Activated naive CD4-positive, alpha-beta T cell treated with anti-CD3 and anti-CD28 coated beads, Interleukin-2, amount 50 U/mL, for 72 hours (primary cell): Measurements from ENCODE around the gene GRHPR. TPM values are rescaled to one million over a fixed set of nuclear protein-coding genes. Genes with fewer than 3 reads are reported as not detected.
A peak's percentile ranks its signal among the peaks of the same experiment; 100 is the strongest.
"Not testable (repeated sequence)": the region's sequence is repeated elsewhere in the genome, so short reads cannot be mapped to it uniquely, and the experiment has no call there.

Source experiments
- ATAC-seq, 2 donors: fragments of 150-1000 bp; cut with Tn5 transposase; 2 replicates each; pipeline ENCODE4 v1.10.0; 2021; ENCODE audit warnings: mild to moderate bottlenecking in 2 of 2, moderate library complexity in 2 of 2
- DNase-seq, 2 donors: peaks; one replicate each; pipeline ENCODE4 v3.0.0; 2021 to 2022; ENCODE audit warnings: low spot score in 2 of 2
- H3K27ac Mint-ChIP-seq, 2 donors: one replicate each; pipeline ENCODE4 v1.8.0; 2022; ENCODE audit warnings: mild to moderate bottlenecking in 2 of 2, mixed read lengths in 2 of 2
- H3K36me3 Mint-ChIP-seq, 2 donors: one replicate each; pipeline ENCODE4 v1.8.0; 2022; ENCODE audit warnings: mixed read lengths in 2 of 2
- H3K9me3 Mint-ChIP-seq, 2 donors: one replicate each; pipeline ENCODE4 v1.8.0; 2022; ENCODE audit warnings: mixed read lengths in 2 of 2
- total RNA-seq, 2 donors: library from RNA; stranded (reverse); gene quantifications; one replicate each; pipeline ENCODE4 v1.2.3, GENCODE V29; 2022

Gene GRHPR
- total RNA-seq, 2 donors from 2014 or later: 65.6 to 80.2 TPM

- no peak for ATAC-seq
- peak overlapping the region in 1 of 2 donors; percentile 27 for H3K27ac Mint-ChIP-seq
- no peak for DNase-seq
- no peaks in the 10 kb centered on the region for H3K36me3 Mint-ChIP-seq
- H3K9me3 Mint-ChIP-seq: no peaks in the 10 kb centered on the region
Observed at GRCh38 chr9:37392272-37392671, 30.2 kb upstream of the GRHPR start.

DNA sequence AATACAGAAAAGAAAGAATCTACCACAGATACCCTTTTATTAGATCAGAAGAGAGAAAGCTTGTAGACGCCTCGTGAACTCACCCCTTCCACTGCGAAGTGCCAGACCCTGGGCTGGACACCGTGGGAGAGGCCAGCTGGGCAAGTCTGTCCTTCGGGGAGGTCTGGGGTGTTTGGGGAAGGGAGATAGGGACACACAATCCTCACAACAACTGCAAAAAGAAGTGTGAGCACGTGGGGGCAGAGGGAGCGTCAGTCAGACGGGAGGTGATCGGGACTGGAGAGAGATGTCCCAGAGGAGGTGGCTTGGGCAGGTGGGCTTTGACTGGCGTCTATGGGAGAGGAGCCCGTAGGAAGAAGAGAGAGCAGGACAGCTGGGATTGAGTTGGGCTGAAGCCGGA, 27.3 kb upstream of the GRHPR start:
- H3K27ac Mint-ChIP-seq: no peak overlapping the region
- no peaks in the 10 kb centered on the region for H3K36me3 Mint-ChIP-seq
- ATAC-seq: no peak
- DNase-seq: no peak
- H3K9me3 Mint-ChIP-seq: no peaks in the 10 kb centered on the region

- ATAC-seq: no peak
- H3K9me3 Mint-ChIP-seq: no peaks in the 10 kb centered on the region
Observed at GRCh38 chr9:37395663-37396062, 26.8 kb upstream of the GRHPR start.

GRCh38 chr9:37397948-37398347, 24.5 kb upstream of the GRHPR start:
- H3K27ac Mint-ChIP-seq, ATAC-seq, H3K36me3 Mint-ChIP-seq, DNase-seq, H3K9me3 Mint-ChIP-seq: not testable (repeated sequence)

More at GRCh38 chr9:37395663-37396062, 26.8 kb upstream of the GRHPR start:
- H3K36me3 Mint-ChIP-seq: no peaks in the 10 kb centered on the region
- no peak overlapping the region for H3K27ac Mint-ChIP-seq
- no peak for DNase-seq

DNA sequence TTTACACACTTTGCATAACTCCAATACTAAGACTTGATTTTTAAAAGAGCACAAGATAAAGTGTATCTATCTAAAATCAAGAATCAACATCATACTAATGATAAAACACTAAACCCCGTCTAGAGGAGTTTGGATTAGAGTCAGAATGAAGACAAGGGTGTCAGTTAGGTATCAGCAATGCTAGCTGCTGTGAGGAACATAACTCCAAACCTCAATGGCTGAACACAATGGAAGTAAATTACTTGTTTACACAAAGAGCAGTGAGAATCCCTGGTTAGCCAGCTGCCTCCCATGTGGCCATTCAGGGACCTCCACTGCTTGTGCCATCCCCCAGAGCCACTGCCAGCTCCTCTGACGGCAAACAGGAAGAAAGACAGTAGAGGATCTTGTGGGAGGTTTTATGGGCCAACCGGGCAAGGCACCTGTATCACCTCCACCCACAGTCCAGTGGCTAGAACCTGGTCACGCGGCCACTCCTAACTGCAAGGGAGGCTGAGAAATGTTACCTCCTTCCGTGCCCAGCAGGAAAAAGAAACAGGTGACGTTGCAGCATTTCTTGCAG, 24.0 kb upstream of the GRHPR start:
- H3K27ac Mint-ChIP-seq: no peak overlapping the region
- no peaks in the 10 kb centered on the region for H3K36me3 Mint-ChIP-seq
- ATAC-seq (no peak), DNase-seq (no peak)
- no peaks in the 10 kb centered on the region for H3K9me3 Mint-ChIP-seq

GRCh38 chr9:37399336-37399735, 23.2 kb upstream of the GRHPR start:
- no peak overlapping the region for H3K27ac Mint-ChIP-seq
- ATAC-seq (no peak), DNase-seq (no peak)
- H3K36me3 Mint-ChIP-seq: no peaks in the 10 kb centered on the region
- no peaks in the 10 kb centered on the region for H3K9me3 Mint-ChIP-seq

DNA sequence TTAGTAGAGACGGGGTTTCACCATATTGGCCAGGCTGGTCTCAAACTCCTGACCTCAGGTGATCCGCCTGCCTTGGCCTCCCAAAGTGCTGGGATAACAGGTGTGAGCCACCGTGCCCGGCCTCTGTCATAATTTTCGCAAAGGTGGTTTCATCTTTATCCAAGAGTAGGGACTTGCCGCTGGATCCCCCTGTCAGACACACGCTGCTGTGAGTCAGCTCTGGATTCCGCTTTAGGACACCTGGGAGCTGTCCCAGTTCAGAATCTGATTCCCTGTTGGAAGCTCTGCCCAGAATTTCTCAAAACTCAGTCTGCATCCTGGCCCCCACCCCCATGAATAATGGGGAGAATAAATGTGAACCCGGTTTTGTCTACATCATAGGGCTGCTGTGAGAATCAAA, 17.9 kb upstream of the GRHPR start:
- DNase-seq (no peak), ATAC-seq (no peak)
- Mint-ChIP-seq H3K27ac (no peak overlapping the region), H3K36me3 (no peaks in the 10 kb centered on the region), H3K9me3 (no peaks in the 10 kb centered on the region)

GRCh38 chr9:37405350-37405749, 17.1 kb upstream of the GRHPR start:
- ATAC-seq: no peak
- Mint-ChIP-seq H3K36me3 (no peaks in the 10 kb centered on the region), H3K9me3 (no peaks in the 10 kb centered on the region), H3K27ac (no peak overlapping the region)
- no peak for DNase-seq

DNA sequence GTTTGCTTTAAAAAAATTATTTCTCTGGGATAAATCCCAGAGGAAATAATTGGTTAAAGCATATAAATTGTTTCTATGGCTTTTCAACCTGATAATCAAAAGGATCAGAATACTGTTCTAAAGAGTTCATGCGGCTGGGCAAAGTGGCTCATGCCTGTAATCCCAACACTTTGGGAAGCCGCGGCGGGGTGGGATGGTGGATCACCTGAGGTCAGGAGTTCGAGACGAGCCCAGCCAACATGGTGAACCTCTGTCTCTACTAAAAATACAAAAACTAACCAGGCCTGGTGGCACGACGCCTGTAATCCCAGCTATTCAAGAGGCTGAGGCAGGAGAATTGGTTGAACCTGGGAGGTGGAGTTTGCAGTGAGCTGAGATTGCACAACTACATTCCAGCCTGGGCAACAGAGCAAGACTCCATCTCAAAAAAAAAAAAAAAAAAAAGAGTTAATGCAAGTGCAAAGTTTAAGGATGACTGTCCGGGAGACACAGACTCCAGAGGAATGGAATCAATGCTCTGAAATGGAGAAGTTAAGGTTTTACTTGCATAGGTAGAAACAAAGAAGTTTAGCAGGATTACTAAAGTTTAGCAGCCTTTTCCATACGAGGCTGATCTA, 16.6 kb upstream of the GRHPR start:
- H3K9me3 Mint-ChIP-seq: no peaks in the 10 kb centered on the region
- no peaks in the 10 kb centered on the region for H3K36me3 Mint-ChIP-seq
- no peak for DNase-seq
- ATAC-seq: no peak
- peak overlapping the region in 1 of 2 donors; percentile 4 for H3K27ac Mint-ChIP-seq

DNA sequence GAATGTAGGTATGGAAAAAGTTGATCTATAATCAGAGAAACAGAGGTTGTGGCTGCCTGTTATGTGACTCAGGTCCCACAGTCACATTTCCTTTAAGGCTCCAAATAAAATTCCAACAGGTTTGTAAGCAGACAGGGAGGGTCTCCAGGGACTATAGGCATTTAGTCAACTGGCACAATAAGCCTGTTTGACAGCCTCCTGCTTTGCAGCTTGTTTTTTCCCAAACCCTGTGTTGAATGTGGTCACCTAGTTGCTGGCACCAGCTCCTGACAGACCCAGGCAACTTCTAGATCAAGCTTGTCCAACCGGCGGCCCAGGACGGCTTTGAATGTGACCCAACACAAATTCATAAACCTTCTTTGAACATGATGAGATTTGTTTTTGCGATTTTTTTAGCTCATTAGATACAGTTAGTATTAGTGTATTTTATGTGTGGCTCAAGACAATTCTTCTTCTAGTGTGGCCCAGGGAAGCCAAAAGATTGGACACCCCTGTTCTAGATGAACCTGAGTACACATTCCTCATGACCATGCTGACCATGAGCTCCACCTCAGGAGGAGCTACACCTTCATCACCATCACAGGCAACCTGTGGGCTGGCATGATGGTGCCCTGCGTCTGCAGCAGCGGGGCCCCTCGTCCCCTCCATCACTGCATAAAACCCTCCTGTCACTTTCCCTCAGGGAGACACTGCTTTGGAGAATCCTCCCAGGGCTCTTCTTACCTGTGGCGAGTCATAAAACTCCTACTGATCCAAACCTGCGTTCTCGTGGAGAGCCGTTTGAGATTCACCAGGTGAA, 15.7 kb upstream of the GRHPR start:
- Mint-ChIP-seq H3K27ac (peak overlapping the region in 1 of 2 donors; percentile 4), H3K9me3 (no peaks in the 10 kb centered on the region), H3K36me3 (no peaks in the 10 kb centered on the region)
- DNase-seq (no peak), ATAC-seq (no peak)

- no peaks in the 10 kb centered on the region for H3K9me3 Mint-ChIP-seq
- no peak for ATAC-seq
Observed at GRCh38 chr9:37407468-37407867, 15.0 kb upstream of the GRHPR start.

DNA sequence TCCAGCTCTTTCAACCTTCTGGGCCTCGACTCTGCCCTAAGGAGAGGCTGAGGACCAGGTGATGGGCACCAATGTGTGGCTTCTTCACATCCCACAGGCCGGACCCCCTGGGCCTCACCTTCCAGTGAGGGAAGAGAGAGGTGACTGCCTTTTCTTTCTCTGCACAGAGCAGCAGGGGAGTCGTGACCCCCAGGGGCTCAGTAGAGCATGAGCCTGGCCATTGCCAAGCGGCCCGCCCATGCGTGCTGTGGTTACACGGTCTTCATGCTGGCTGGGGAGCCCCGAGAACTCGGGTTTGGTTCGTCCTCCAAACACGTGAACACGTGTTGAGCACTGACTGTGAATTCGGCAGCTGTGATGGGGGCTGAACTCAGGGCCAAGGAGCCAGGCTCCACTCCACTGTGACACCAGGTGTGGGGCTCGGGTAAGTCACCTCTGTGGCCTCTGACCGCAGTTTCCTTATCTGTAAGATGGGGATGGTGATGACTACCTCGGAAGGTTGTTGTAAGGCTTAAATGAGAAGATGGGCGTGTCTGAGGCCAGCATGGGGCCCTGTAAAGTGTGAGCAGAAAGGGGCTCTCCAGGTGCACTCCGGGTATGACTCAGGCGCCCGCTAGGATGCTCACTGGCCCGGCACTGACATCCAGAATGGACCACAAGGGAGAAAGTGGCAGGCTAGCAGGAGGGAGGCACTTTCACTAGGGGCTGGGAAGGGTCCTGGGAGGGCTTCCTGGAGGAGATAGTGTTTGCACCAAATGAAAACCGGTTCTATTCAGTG, 13.4 kb upstream of the GRHPR start:
- peak; percentile 87 to 88 for ATAC-seq
- Mint-ChIP-seq H3K27ac (no peak overlapping the region), H3K36me3 (no peaks in the 10 kb centered on the region), H3K9me3 (no peaks in the 10 kb centered on the region)
- DNase-seq: peak; percentile 51 to 64

More at GRCh38 chr9:37407468-37407867, 15.0 kb upstream of the GRHPR start:
- H3K36me3 Mint-ChIP-seq: no peaks in the 10 kb centered on the region
- DNase-seq: no peak
- H3K27ac Mint-ChIP-seq: no peak overlapping the region

DNA sequence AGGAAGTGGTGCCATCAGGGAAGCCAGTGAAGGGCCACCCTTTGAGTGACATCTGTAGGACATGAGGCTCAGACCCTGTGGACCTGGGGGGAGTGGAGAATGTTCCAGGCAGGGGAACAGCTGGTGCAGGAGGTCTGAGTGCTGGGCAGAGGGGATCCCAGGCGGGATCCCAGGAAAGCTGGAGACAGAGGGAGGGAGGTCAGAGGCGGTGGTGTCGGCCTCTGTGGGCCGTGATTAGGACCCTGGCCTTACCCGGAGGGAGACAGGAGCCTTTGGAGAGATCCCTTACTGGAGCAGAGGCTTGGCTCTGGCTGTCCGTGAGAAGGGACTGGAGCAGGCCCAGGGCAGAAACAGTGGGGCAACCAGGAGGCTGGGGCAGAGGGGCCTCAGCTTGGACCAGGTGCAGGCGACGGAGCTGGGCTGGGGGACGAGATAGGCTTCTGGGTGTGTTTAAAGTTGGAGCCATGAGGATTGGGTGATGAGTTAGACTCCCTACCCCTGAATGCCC, 12.1 kb upstream of the GRHPR start:
- H3K27ac Mint-ChIP-seq: peak overlapping the region in 1 of 2 donors; percentile 41

DNA sequence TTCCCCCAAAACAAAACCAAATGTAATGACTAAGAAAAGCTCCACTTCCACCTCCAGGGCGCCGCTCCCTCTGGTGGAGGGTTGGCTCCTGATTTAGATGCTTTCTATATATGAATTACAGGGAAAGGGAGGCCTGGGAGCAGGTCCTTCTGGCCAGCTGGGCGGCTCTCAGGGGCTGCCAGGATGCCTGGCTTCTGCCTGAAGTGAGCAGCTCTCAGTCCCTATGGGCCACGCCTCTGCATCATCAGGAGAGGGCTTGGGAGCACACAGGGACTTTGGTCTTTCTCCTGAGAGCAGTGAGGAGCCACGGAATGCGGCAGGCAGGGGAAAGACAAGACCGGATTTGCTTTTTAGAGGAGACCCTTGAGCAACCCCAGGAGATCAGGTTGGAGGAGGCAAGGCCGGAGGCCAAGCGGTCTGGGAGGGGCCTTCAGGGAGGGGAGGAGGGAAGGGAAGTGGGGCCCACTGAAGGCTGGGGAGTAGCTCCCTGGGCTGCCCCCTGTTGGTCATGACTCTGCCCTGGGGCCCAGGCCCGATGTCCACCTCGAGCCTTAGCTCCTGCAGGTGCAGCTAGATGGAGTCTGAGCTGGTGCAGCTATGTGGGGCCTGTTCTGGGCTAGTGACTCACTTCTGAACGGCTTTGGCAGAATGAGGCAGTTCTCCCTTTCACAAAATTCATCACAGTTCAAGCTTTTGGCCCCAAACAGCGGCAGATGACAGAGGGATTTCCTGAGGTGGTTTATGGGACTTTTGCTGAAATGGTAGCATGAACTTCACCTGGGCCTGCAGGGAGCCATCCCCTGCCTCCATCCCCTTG, 11.3 kb upstream of the GRHPR start:
- H3K27ac Mint-ChIP-seq: peak overlapping the region; percentile 47 to 79
- ATAC-seq: peak; percentile 23 to 58
- no peaks in the 10 kb centered on the region for H3K9me3 Mint-ChIP-seq
- no peaks in the 10 kb centered on the region for H3K36me3 Mint-ChIP-seq
- DNase-seq: peak in 1 of 2 donors; percentile 37

More for the DNA sequence above, 12.1 kb upstream of the GRHPR start:
- ATAC-seq (no peak), DNase-seq (no peak)
- no peaks in the 10 kb centered on the region for H3K9me3 Mint-ChIP-seq
- H3K36me3 Mint-ChIP-seq: no peaks in the 10 kb centered on the region

DNA sequence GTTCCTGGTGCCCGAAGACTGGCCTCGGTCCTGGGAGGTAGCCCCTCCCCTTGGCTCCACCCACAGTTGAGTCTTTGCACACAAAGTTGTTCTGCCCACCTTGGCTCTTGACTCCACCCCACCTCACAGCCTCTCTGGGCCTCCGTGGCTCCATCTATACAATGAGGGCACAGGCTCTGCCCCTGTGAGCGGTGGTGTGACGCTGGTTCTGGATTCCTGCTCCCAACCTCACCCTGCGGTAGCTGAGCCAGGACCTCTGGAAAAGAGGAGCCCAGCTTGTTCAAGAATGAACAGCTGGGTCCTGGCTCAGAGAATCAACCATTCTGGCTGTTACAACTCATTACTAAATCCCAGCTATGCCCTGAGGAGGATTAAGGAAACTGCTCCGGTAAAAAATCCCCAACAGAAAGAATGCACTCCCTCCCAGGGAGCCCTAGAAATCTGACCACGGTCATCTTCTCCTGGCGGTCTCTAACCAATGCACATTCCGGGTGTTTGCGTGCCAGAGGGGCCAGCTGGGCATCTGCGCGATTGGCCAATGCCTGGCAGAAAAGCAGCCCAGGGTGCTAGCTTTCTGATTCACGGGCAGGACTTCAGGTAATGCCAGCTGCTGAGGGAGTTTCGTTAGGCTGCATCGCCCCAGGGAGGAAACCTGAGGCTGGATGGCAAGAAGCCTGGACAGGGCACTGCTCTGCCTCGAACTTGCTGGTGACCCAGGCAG, 9.9 kb upstream of the GRHPR start:
- DNase-seq: no peak
- H3K27ac Mint-ChIP-seq: peak overlapping the region in 1 of 2 donors; percentile 22
- no peaks in the 10 kb centered on the region for H3K9me3 Mint-ChIP-seq
- no peak for ATAC-seq
- no peaks in the 10 kb centered on the region for H3K36me3 Mint-ChIP-seq
